Duodenal mucosa (tissue), 2 donors: Measurements from ENCODE around the gene HSFX3.
"Not testable (repeated sequence)": the region's sequence is repeated elsewhere in the genome, so short reads cannot be mapped to it uniquely, and the experiment has no call there.

Source experiments
- H3K27ac ChIP-seq: one replicate; pipeline ENCODE4 v1.7.0; 2013; ENCODE audit warnings: low read depth, low read length
- H3K27me3 ChIP-seq, 2 donors: one replicate each; pipeline ENCODE4 v1.7.0; 2013; ENCODE audit warnings: low read length in 2 of 2, control low read depth in 1 of 2; ENCODE audit not compliant: insufficient read depth in 2 of 2, control insufficient read depth in 1 of 2
- H3K36me3 ChIP-seq, 2 donors: one replicate each; pipeline ENCODE4 v1.7.0; 2013; ENCODE audit warnings: low read length in 2 of 2, control low read depth in 1 of 2; ENCODE audit not compliant: insufficient read depth in 2 of 2, control insufficient read depth in 1 of 2
- H3K4me1 ChIP-seq, 2 donors: one replicate each; pipeline ENCODE4 v1.7.0; 2013; ENCODE audit warnings: low read length in 2 of 2, control low read depth in 1 of 2; ENCODE audit not compliant: insufficient read depth in 2 of 2, control insufficient read depth in 1 of 2
- H3K4me3 ChIP-seq, 2 donors: one replicate each; pipeline ENCODE4 v1.7.0; 2013; ENCODE audit warnings: low read length in 2 of 2, low read depth in 1 of 2
- H3K9ac ChIP-seq, 2 donors: one replicate each; pipeline ENCODE4 v1.7.0; 2013; ENCODE audit warnings: low read length in 2 of 2, low read depth in 1 of 2
- H3K9me3 ChIP-seq, 2 donors: one replicate each; pipeline ENCODE4 v1.7.0; 2013; ENCODE audit warnings: low read length in 2 of 2, control low read depth in 1 of 2; ENCODE audit not compliant: control insufficient read depth in 1 of 2

Gene HSFX3, protein sequence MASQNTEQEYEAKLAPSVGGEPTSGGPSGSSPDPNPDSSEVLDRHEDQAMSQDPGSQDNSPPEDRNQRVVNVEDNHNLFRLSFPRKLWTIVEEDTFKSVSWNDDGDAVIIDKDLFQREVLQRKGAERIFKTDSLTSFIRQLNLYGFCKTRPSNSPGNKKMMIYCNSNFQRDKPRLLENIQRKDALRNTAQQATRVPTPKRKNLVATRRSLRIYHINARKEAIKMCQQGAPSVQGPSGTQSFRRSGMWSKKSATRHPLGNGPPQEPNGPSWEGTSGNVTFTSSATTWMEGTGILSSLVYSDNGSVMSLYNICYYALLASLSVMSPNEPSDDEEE

DNA sequence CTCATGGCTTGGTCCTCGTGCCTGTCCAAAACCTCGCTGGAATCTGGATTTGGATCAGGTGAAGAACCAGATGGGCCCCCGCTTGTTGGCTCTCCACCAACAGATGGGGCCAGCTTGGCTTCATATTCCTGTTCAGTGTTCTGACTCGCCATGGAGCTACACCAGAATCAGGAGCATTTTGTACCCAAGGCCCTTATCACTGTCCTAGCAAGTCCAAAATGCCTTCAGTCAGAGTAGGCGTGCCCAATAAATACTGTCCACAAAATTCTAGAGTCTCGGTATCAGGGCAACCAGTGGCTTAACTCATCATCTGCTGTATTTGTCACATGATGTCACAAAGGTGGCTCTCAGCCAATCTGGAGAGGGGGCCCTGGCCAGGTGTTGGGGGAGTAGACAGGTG is at the start of gene HSFX3:
HSFX3 (minus strand) TSS at position 224 of the 400 bp plus-strand sequence; CDS start at position 152, 72 bp downstream.
- H3K36me3 ChIP-seq, H3K4me1 ChIP-seq, H3K27me3 ChIP-seq, H3K27ac ChIP-seq, H3K4me3 ChIP-seq, H3K9me3 ChIP-seq, H3K9ac ChIP-seq: not testable (repeated sequence)

DNA sequence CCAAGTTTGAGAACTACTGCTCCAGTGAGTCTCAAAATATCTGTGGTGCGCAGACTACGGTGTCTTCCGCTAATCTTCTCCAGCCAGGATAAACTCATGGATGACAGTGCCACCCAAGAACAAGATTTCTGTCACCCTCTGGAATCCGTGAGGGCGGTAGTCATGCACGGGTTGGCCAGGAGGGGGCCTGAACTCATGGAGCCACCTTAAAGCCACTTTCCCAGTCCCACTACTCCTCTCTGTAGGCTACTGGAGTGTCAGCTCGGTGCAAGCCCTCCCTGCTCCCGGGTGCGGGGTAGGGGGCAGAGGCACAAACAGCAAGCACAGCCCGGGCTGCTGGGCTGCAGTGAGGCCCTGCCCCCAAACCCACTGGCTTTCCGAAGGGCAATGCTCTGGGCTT is 48.9 kb upstream of the HSFX3 start:
- not testable (repeated sequence) for H3K4me1 ChIP-seq, H3K9me3 ChIP-seq, H3K4me3 ChIP-seq, H3K27ac ChIP-seq, H3K27me3 ChIP-seq, H3K9ac ChIP-seq, H3K36me3 ChIP-seq

DNA sequence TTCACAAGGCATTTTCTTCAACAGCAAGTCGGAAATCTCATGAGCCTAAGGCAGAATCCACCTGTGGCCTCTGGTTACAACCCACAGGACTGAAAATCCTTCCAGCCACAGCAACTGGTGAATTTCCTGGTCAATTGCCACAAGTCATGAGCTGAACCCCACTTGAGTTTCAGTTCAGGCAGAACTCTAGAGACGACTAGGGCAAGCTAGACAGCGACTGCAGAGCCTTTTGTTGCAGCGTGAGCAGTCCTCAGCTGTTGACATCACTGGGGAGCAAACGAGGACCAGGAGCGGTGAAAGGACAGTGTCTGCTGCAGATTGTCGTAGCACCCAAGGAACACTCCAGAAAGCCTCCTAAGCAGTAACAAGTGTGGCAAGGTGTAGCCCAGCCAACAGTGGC is 46.2 kb upstream of the HSFX3 start:
- H3K4me3 ChIP-seq, H3K9ac ChIP-seq, H3K9me3 ChIP-seq, H3K27ac ChIP-seq, H3K4me1 ChIP-seq, H3K27me3 ChIP-seq, H3K36me3 ChIP-seq: not testable (repeated sequence)

DNA sequence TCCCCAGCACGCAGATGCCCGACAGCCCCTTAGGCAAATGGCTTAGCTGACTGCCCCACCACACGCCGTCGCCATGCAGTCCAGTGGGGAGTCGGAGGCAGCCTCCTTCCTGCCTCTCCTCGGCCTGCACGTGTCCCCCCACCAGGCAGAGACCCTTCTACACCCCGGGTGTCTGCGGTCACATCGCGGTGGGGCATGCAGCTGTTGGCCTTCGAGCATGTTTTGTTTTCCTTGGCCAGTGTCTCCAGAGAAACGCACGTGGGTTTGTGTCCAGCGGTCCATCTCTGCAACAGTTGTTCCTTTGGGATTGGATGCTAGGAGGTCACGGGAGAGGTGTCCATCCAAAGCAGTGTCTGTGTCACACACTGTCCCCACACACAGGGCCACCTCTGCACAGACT is 45.5 kb upstream of the HSFX3 start, which contains the start of gene HSFX2:
HSFX2 (minus strand) TSS at position 101 of the 400 bp plus-strand sequence. CDS start 614 bp downstream, outside the sequence.
- not testable (repeated sequence) for H3K9ac ChIP-seq, H3K4me1 ChIP-seq, H3K4me3 ChIP-seq, H3K27ac ChIP-seq, H3K36me3 ChIP-seq, H3K9me3 ChIP-seq, H3K27me3 ChIP-seq

DNA sequence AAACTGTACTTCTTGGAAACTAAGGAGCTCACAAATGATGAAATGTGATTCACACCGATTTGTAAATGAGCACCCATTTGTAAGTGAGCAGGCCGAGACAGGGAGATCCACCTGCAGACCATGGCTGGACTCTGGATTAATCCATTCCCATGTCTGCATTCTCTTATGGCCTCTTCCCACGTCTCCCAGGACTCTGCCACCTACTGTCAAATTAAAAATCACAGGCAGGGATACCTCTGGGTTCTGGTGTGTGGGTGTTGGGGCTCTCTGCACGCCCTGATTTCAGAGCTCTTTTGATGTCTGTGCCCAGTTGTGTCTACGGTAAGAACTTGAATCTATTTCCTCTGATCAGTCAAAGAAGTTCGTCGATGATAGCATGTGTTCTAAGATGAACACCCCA is 41.3 kb upstream of the HSFX3 start:
- H3K27ac ChIP-seq, H3K9me3 ChIP-seq, H3K36me3 ChIP-seq, H3K4me3 ChIP-seq, H3K4me1 ChIP-seq, H3K27me3 ChIP-seq, H3K9ac ChIP-seq: not testable (repeated sequence)

DNA sequence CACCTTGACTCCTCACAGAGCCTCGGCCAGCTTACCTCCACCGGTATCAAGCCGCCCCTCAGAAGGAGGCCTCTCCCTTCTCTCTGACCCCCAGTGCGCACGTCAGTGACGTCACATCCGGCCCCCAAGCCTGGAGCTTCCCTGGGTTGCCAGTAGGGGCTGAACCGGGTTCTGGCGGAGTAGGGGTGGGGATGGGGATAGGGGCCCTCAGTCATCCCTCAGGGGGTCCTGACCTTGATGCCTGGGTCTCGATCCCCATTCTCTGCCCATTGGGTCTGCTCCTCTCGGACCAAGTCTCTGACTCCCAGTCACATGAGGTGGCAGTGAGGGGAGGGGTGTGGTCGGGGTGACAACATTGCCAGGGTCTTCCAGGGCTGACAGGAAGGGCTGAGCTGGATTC is 37.6 kb upstream of the HSFX3 start, which contains the start of gene MAGEA9B:
MAGEA9B (minus strand) TSS at position 101 of the 400 bp plus-strand sequence. CDS start 4,280 bp downstream, outside the sequence.
- H3K4me1 ChIP-seq, H3K4me3 ChIP-seq, H3K9ac ChIP-seq, H3K9me3 ChIP-seq, H3K36me3 ChIP-seq, H3K27ac ChIP-seq, H3K27me3 ChIP-seq: not testable (repeated sequence)

DNA sequence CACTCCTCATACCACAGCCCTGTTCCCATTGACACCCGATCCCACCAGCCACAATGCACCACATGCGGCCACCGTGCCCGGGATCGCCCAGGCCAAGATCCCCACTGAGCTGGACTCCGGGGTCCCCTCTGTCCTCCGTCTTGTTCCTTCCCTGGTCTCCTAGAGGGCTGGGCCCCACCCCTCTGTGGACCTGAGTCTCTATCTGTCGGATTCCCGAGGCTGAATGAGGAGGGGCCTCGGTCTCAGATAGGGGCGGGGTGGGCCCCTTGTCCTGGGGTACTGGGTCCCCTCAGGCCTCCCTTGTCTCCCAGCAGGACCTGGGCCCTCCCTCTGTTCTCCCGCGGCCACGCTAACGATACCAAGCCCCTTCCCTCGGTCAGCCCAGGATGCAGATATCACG is 35.9 kb upstream of the HSFX3 start:
- H3K27ac ChIP-seq, H3K4me3 ChIP-seq, H3K27me3 ChIP-seq, H3K4me1 ChIP-seq, H3K36me3 ChIP-seq, H3K9ac ChIP-seq, H3K9me3 ChIP-seq: not testable (repeated sequence)

DNA sequence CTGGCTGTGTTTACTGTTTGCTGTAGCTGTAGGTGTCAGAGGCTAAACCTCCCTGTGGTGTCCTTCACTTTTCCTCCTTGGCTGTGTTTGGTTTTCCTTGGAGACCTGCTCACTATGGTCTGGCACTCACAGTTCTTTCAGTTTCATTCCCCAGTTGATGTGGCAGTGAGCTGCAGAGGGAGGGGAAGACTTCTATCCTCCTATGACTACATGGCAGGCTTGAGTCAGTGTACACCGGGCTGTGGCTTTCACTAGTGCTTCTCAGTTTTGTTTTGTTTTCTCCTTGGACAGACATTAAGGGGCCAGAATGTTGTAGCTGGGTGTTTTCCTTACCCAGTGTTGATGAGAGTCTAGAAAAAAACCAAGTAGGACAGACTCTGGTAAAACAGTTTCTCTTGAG is 23.7 kb upstream of the HSFX3 start:
- H3K27me3 ChIP-seq, H3K36me3 ChIP-seq, H3K4me3 ChIP-seq, H3K27ac ChIP-seq, H3K9ac ChIP-seq, H3K9me3 ChIP-seq, H3K4me1 ChIP-seq: not testable (repeated sequence)

DNA sequence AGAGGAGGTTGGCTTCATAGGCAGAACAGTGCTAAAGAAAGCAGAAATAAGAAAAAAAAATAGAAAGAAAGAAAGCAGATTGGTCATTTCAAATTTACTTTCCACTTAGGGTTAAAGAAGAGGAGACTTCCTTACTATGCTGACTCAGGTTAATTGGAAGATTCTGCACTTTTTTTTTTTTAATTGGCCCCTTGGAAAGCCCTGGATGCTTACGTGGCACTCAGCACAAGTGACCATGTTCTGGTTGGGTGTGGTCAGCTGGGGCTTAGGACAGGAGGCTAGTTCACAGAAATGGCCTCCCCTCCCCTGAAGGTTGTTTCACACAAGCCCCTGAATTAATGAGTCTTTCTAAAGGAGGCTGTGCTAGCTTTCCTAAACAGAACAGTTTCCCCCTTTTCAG is 23.0 kb upstream of the HSFX3 start:
- Histone ChIP-seq H3K9ac (no peak overlapping the region), H3K36me3 (no peaks in the 10 kb centered on the region), H3K4me3 (no peak overlapping the region), H3K27ac (no peak overlapping the region), H3K4me1 (no peaks in the 10 kb centered on the region), H3K27me3 (no peaks in the 10 kb centered on the region), H3K9me3 (no peaks in the 10 kb centered on the region)

DNA sequence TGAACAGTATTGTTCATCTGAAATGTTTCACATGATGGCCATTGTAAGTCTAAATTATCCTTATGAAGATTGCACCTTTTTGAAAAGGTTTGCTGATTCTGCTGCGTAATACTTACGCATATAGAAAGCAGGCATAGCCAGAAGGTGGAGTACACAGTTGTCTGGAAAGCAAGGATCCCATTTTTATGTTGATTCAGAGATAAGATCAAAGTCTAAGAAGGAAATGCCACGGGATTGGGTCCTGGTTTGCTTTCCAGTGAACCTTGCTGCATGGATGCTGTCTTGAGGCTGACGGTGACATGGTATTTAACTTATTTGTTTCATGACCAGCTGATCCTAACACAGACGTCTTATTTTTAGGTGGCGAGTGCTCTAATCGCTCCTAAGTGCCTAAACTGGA is 22.0 kb upstream of the HSFX3 start:
- no peak overlapping the region for H3K4me3 ChIP-seq
- no peaks in the 10 kb centered on the region for H3K36me3 ChIP-seq
- H3K9me3 ChIP-seq = no peaks in the 10 kb centered on the region
- no peak overlapping the region for H3K27ac ChIP-seq
- H3K4me1 ChIP-seq = no peaks in the 10 kb centered on the region
- no peaks in the 10 kb centered on the region for H3K27me3 ChIP-seq
- no peak overlapping the region for H3K9ac ChIP-seq

DNA sequence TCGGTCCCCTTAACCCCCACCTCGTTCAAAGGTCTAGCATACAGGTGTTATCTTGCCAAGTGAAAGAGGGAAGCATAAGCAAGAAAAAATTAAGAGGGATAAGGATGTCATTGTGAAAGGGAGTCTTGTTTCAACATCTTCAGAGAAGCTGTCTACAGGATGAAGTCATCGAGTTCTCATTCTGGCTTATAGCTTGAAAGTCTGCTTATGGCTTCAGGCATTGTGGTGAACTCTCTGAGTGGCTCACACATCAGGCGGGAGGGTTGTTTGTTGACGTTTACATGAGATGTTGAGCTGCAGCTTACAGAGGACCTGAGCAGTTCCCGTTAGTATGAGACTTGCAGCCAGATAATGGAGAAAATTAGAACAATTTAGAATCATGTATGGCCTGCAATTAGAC is 20.9 kb upstream of the HSFX3 start:
- H3K4me1 ChIP-seq = no peaks in the 10 kb centered on the region
- H3K27ac ChIP-seq = no peak overlapping the region
- H3K9ac ChIP-seq = no peak overlapping the region
- H3K36me3 ChIP-seq = no peaks in the 10 kb centered on the region
- H3K9me3 ChIP-seq = no peaks in the 10 kb centered on the region
- no peak overlapping the region for H3K4me3 ChIP-seq
- H3K27me3 ChIP-seq = no peaks in the 10 kb centered on the region
